OCI-LY7 (cell line): ENCODE measurements around the gene HSBP1L1. TPM values are rescaled to one million over a fixed set of nuclear protein-coding genes. Genes with fewer than 3 reads are reported as not detected.

Experiments used
- BruUV-seq: library from RNA; stranded (reverse); fragments of 400-500 nt; replicated peaks from 2 replicates; lab custom pipeline; 2021; lab: Mats Ljungman, UMichigan
- CTCF ChIA-PET: fragments of 300-600 bp; sonication (Branson Sonifier 250); formaldehyde crosslinking; loops from one replicate; lab custom pipeline; 2022; ENCODE audit warnings: antibody characterized with exemption; ENCODE audit not compliant: unreplicated experiment; lab: Charles Lee
- POLR2A ChIA-PET: fragments of 300-600 bp; sonication (Branson Sonifier 250); formaldehyde crosslinking; loops from one replicate; lab custom pipeline; 2022; ENCODE audit warnings: antibody characterized with exemption; lab: Charles Lee
- DNase-seq: peaks from one replicate; pipeline ENCODE4 v3.0.0-alpha.2; 2015; ENCODE audit warnings: low spot score
- H2AFZ ChIP-seq: fragments of 200-600 bp; sonication (generic), shearing (Covaris generic); 2 replicates; pipeline ENCODE4 v1.6.1; 2014; ENCODE audit warnings: mild to moderate bottlenecking, antibody characterized with exemption, low read length, moderate library complexity
- H3K27ac ChIP-seq: fragments of 200-600 bp; sonication (generic); 2 replicates; pipeline ENCODE4 v1.5.1; 2014; ENCODE audit warnings: mixed run types, low read depth, mild to moderate bottlenecking, moderate library complexity, low read length, inconsistent platforms; ENCODE audit not compliant: poor library complexity, severe bottlenecking
- H3K36me3 ChIP-seq: fragments of 200-600 bp; sonication (generic); 2 replicates; pipeline ENCODE4 v1.6.1; 2014; ENCODE audit warnings: mild to moderate bottlenecking, antibody characterized with exemption, low read length, moderate library complexity, mixed read lengths; ENCODE audit not compliant: insufficient read depth
- H3K4me1 ChIP-seq: fragments of 200-600 bp; sonication (generic); 2 replicates; pipeline ENCODE4 v1.5.1; 2014; ENCODE audit warnings: mild to moderate bottlenecking, low read length; ENCODE audit not compliant: insufficient read depth, poor library complexity, severe bottlenecking
- H3K4me2 ChIP-seq: fragments of 200-600 bp; sonication (generic); 2 replicates; pipeline ENCODE4 v1.6.1; 2014; ENCODE audit warnings: mild to moderate bottlenecking, low read length
- H3K4me3 ChIP-seq: fragments of 200-600 bp; sonication (generic); 2 replicates; pipeline ENCODE4 v1.5.1; 2014; ENCODE audit warnings: mild to moderate bottlenecking, low read depth, low read length; ENCODE audit not compliant: poor library complexity, severe bottlenecking
- H3K79me2 ChIP-seq: fragments of 200-600 bp; sonication (generic); 2 replicates; pipeline ENCODE4 v1.6.1; 2016; ENCODE audit warnings: low read depth, mild to moderate bottlenecking, low read length, moderate library complexity, mixed read lengths; ENCODE audit not compliant: insufficient read depth
- H3K9me2 ChIP-seq: fragments of 200-600 bp; sonication (generic); 2 replicates; pipeline ENCODE4 v1.6.1; 2016; ENCODE audit warnings: mild to moderate bottlenecking, low read length, mixed read lengths; ENCODE audit not compliant: insufficient read depth
- H3K9me3 ChIP-seq: fragments of 200-600 bp; sonication (generic); 2 replicates; pipeline ENCODE4 v1.6.1; 2014; ENCODE audit warnings: mild to moderate bottlenecking, mixed run types, low read length, mixed read lengths
- H4K20me1 ChIP-seq: fragments of 200-600 bp; sonication (generic); 2 replicates; pipeline ENCODE4 v1.6.1; 2014; ENCODE audit warnings: mild to moderate bottlenecking, antibody characterized with exemption, low read length, moderate library complexity, mixed read lengths; ENCODE audit not compliant: insufficient read depth
- EZH2phosphoT487 ChIP-seq: fragments of 200-600 bp; sonication (generic); IDR thresholded peaks from 2 replicates; pipeline ENCODE4 v1.6.1; 2018; ENCODE audit warnings: low read depth, borderline replicate concordance, mild to moderate bottlenecking, mixed run types, antibody characterized with exemption, low read length, moderate library complexity, mixed read lengths
- intact Hi-C: fragments of 100-400 bp; cut with micrococcal nuclease; formaldehyde crosslinking; loops from one replicate; pipeline ENCODE4 v1.10.0; 2022; ENCODE audit not compliant: unreplicated experiment
- total RNA-seq, 2 experiments: library from RNA; depleted of rRNA in 1 of 2; stranded (reverse); fragments of >200 nt in 1 of 2; shearing (Covaris generic) in 1 of 2; gene quantifications; 2 replicates each; pipeline ENCODE4 v1.2.3, GENCODE V29; 2014 to 2022
- TF ChIP-seq, protein P1 (sequence below): fragments of 200-600 bp; sonication (generic); conservative IDR thresholded peaks from 2 replicates; pipeline ENCODE4 v1.5.1; 2014; ENCODE audit warnings: mild to moderate bottlenecking, antibody characterized with exemption, low read length, moderate library complexity, mixed read lengths

The HSBP1L1 gene
- total RNA-seq, 2 experiments from 2014 or later = not detected

DNA sequence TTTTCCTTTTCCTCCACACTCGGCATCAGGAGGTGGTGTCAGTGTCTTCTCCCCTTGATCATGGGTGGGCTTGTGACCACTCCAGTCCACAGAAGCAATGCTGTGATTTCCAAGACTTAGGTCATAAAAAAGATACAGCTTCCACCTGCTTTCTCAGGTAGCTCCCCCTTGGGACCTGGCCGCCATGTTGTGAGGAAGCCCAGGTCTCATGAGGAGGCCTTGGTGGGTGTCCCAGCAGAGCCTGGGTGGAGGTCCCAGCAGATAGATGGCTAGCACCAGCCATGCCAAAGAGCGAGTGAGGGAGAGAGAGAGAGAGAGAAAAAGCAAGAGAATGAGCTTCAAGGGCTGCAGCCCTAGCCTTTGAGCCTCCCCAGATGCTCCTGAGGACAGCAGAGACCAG lies 28.9 kb upstream of the HSBP1L1 start:
- Histone ChIP-seq H3K9me2 (no peaks in the 10 kb centered on the region), H4K20me1 (no peaks in the 10 kb centered on the region), H3K79me2 (no peaks in the 10 kb centered on the region), H3K9me3 (peaks cover 9% of the 10 kb centered on the region; the same call in 1 of the 2 replicates), H3K36me3 (peaks cover 23% of the 10 kb centered on the region), H3K4me3 (no peak overlapping the region), H3K4me2 (no peak overlapping the region), H2AFZ (no peak overlapping the region), H3K27ac (no peak overlapping the region), H3K4me1 (no peaks in the 10 kb centered on the region)
- CTCF ChIA-PET = no interaction called here
- DNase-seq = no peak
- POLR2A ChIA-PET = no interaction called here
- no peak for TF ChIP-seq EZH2phosphoT487
- TF ChIP-seq, protein P1, sequence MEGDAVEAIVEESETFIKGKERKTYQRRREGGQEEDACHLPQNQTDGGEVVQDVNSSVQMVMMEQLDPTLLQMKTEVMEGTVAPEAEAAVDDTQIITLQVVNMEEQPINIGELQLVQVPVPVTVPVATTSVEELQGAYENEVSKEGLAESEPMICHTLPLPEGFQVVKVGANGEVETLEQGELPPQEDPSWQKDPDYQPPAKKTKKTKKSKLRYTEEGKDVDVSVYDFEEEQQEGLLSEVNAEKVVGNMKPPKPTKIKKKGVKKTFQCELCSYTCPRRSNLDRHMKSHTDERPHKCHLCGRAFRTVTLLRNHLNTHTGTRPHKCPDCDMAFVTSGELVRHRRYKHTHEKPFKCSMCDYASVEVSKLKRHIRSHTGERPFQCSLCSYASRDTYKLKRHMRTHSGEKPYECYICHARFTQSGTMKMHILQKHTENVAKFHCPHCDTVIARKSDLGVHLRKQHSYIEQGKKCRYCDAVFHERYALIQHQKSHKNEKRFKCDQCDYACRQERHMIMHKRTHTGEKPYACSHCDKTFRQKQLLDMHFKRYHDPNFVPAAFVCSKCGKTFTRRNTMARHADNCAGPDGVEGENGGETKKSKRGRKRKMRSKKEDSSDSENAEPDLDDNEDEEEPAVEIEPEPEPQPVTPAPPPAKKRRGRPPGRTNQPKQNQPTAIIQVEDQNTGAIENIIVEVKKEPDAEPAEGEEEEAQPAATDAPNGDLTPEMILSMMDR = no peak
- intact Hi-C loops = no loop called here
- BruUV-seq = no TSS peak

DNA sequence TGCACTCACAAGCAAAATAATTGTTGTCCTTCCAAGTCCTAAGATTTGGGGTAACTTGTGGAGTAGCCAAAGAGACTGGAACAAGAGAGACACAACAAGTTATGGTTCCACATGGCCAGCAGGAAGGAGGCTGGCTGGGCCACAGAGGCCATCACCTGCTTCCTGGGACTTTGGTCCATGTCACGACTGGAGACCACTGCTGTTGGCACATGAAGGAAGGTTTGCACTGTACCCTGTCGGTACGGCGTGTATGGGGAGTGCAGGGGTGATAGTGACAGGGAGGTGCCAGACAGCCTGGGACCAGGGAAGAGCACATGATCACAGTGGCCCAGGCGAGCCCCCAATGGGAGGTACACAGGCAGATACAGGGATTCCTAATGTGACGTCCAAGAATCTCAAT lies 28.5 kb upstream of the HSBP1L1 start:
- H2AFZ ChIP-seq = no peak overlapping the region
- no peak overlapping the region for H3K4me2 ChIP-seq
- no peaks in the 10 kb centered on the region for H3K79me2 ChIP-seq

DNA sequence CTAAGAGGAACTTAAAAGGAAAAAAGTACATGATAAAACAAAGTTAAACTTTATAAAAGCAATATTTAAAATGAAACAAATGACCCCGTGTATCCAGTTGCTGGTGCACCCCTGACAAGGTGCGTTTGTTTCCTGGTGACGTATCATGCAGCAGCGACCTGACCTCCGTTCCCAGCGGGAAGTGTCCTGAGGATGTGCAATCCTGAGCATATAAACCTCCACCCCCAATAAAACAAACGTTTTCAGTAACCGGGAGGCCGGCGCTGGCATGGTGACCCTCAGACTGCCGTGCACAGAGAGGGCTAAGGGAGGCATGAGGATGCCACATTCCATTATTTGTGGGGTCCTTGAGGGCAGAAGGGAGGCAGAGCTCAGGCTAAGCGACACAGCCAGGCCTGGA lies 27.8 kb upstream of the HSBP1L1 start:
- Histone ChIP-seq H4K20me1 (no peaks in the 10 kb centered on the region), H3K4me1 (no peaks in the 10 kb centered on the region), H3K9me3 (peaks cover 9% of the 10 kb centered on the region; the same call in 1 of the 2 replicates), H2AFZ (no peak overlapping the region), H3K36me3 (peaks cover 21% of the 10 kb centered on the region), H3K27ac (no peak overlapping the region), H3K9me2 (no peaks in the 10 kb centered on the region), H3K4me3 (no peak overlapping the region), H3K4me2 (no peak overlapping the region), H3K79me2 (no peaks in the 10 kb centered on the region)
- ChIA-PET POLR2A (no interaction called here), CTCF (interaction anchor here (0.6 kb wide), 1 partner anchor 62 kb away, joined by 3 read pairs; no protein-coding TSS in a partner anchor)
- no TSS peak for BruUV-seq
- no peak for DNase-seq
- intact Hi-C loops = no loop called here
- TF ChIP-seq, protein P1 = no peak

More for the DNA sequence above, 28.5 kb upstream of the HSBP1L1 start:
- TF ChIP-seq EZH2phosphoT487 = no peak
- TF ChIP-seq, protein P1 = no peak
- CTCF ChIA-PET = no interaction called here
- Histone ChIP-seq H3K36me3 (peaks cover 21% of the 10 kb centered on the region), H4K20me1 (no peaks in the 10 kb centered on the region), H3K9me3 (peaks cover 9% of the 10 kb centered on the region; the same call in 1 of the 2 replicates), H3K27ac (no peak overlapping the region), H3K4me3 (no peak overlapping the region), H3K4me1 (no peaks in the 10 kb centered on the region), H3K9me2 (no peaks in the 10 kb centered on the region)
- DNase-seq = no peak
- POLR2A ChIA-PET = no interaction called here
- intact Hi-C loops = no loop called here
- BruUV-seq = no TSS peak
